ENCODE data around the gene GZMM.

GRCh38 chr19:592101-592500 is 48.2 kb downstream of the GZMM start:
- TF ChIP-seq CTCF (IDR thresholded peaks at IDR 0.05 in 2 of 3, conservative IDR thresholded peaks at IDR 0.05 in 1 of 3; ENCODE audit: borderline replicate concordance in 1 of 3, insufficient read depth in 1 of 3, low read depth in 2 of 3, low read length in 2 of 3) (no peak), SIN3A (IDR thresholded peaks at IDR 0.05; ENCODE audit: low read depth) (no peak), SRF (IDR thresholded peaks at IDR 0.05; ENCODE audit: low read depth) (no peak), POLR2AphosphoS5 (IDR thresholded peaks at IDR 0.05; ENCODE audit: low read depth, low read length) (no peak), ZFX (IDR thresholded peaks at IDR 0.05) (no peak), EZH2phosphoT487 (IDR thresholded peaks at IDR 0.05; ENCODE audit: borderline replicate concordance) (no peak)

All from HCT116 (cell line).